Sigmoid colon (tissue), 7 donors: ENCODE data around the gene ASCL5. TPM values are rescaled to one million over a fixed set of nuclear protein-coding genes. Genes with fewer than 3 reads are reported as not detected.

ENCODE experiments used
- DNase-seq: peaks from one replicate; pipeline ENCODE4 v3.0.0-alpha.2; 2019
- H3K27ac ChIP-seq, 4 donors: fragments of 200-600 bp; sonication (generic); one replicate each; pipeline ENCODE4 v1.5.1; 2016 to 2019; ENCODE audit warnings: mild to moderate bottlenecking in 1 of 4
- H3K27me3 ChIP-seq, 3 donors: fragments of 200-600 bp; sonication (generic); one replicate each; pipeline ENCODE4 v1.5.1; 2019; ENCODE audit warnings: mild to moderate bottlenecking in 1 of 3
- H3K36me3 ChIP-seq, 4 donors: fragments of 200-600 bp; sonication (generic); one replicate each; pipeline ENCODE4 v1.5.1; 2016 to 2019
- H3K4me1 ChIP-seq, 4 donors: fragments of 200-600 bp; sonication (generic); one replicate each; pipeline ENCODE4 v1.5.1; 2017 to 2019
- H3K4me3 ChIP-seq, 4 donors: fragments of 200-600 bp; sonication (generic); one replicate each; pipeline ENCODE4 v1.5.1; 2017 to 2019; ENCODE audit warnings: mild to moderate bottlenecking in 2 of 4, moderate library complexity in 1 of 4
- H3K9me3 ChIP-seq, 4 donors: fragments of 200-600 bp in 3 of 4; sonication (generic) in 3 of 4; one replicate each; pipeline versions ENCODE4 v1.5.1 to v1.6.1; 2013 to 2019
- CTCF ChIP-seq, 4 experiments: fragments of 450-650 bp in 3 of 4; fragments of 200-600 bp in 1 of 4; IDR thresholded peaks; one replicate each; pipeline ENCODE4 v1.5.1; 2016 to 2019; ENCODE audit warnings: antibody characterized with exemption in 4 of 4, mild to moderate bottlenecking in 3 of 4, moderate library complexity in 2 of 4
- EP300 ChIP-seq, 4 donors: sonication (generic); formaldehyde crosslinking; IDR thresholded peaks; one replicate each; pipeline ENCODE4 v1.6.1; 2017; ENCODE audit warnings: antibody characterized with exemption in 4 of 4
- POLR2A ChIP-seq, 2 donors: fragments of 450-650 bp; IDR thresholded peaks; one replicate each; pipeline ENCODE4 v1.6.1; 2016; ENCODE audit warnings: antibody characterized with exemption in 2 of 2, mild to moderate bottlenecking in 2 of 2, moderate library complexity in 2 of 2
- POLR2AphosphoS5 ChIP-seq, 4 donors: sonication (generic); formaldehyde crosslinking; IDR thresholded peaks; one replicate each; pipeline ENCODE4 v1.6.1; 2017; ENCODE audit warnings: antibody characterized with exemption in 4 of 4
- WGBS, 2 donors: extraction: QIAGEN DNeasy Blood & Tissue Kit; methylation state at CpG; one replicate each; pipeline ENCODE4 v1.1.7; 2013; 5-methylcytosine and 5-hydroxymethylcytosine counted together
- intact Hi-C: fragments of 100-400 bp; cut with DNase I; formaldehyde crosslinking; loops from one replicate; pipeline ENCODE4 v1.15.1; 2023
- polyA plus RNA-seq, 3 donors: library from polyadenylated mRNA; stranded (reverse); fragments of 200-250 nt; gene quantifications; one replicate each; pipeline ENCODE4 v1.2.3, GENCODE V29; 2013
- total RNA-seq, 4 donors: library from RNA; depleted of rRNA; stranded (reverse); fragments of >200 nt; gene quantifications; one replicate each; pipeline ENCODE4 v1.1.0, GENCODE V29; 2016
- donor health status: healthy with polysubstance abuse.
- donor health status: Bipolar disorder and iron deficiency.
- donor health status: healthy.

The ASCL5 gene
- total and polyA plus RNA-seq, 7 donors = 0.06 TPM; not detected in 6

- no peak for DNase-seq
- no peak overlapping the region for H3K27ac ChIP-seq
- H3K27me3 ChIP-seq = no peaks in the 10 kb centered on the region
- H3K36me3 ChIP-seq = no peaks in the 10 kb centered on the region
- no peaks in the 10 kb centered on the region for H3K4me1 ChIP-seq
- intact Hi-C loops = no loop called here
- WGBS, 2 donors = 80 to 82% methylated on average over 7 of the region's 7 CpGs
- no peak for TF ChIP-seq POLR2AphosphoS5 (IDR thresholded peaks at IDR 0.05)
- TF ChIP-seq EP300 (IDR thresholded peaks at IDR 0.05) = no peak
- TF ChIP-seq POLR2A (IDR thresholded peaks at IDR 0.05) = no peak
- TF ChIP-seq CTCF (IDR thresholded peaks at IDR 0.05) = no peak
- H3K9me3 ChIP-seq = no peaks in the 10 kb centered on the region
- no peak overlapping the region for H3K4me3 ChIP-seq
These were observed 50.9 kb downstream of the ASCL5 start for GRCh38 chr1:201076092-201076491.

- 97% methylated on average over 5 of the region's 5 CpGs for WGBS, 2 donors
- no peaks in the 10 kb centered on the region for H3K27me3 ChIP-seq
- DNase-seq = no peak
These were observed 53.0 kb downstream of the ASCL5 start for GRCh38 chr1:201074018-201074417.

DNA sequence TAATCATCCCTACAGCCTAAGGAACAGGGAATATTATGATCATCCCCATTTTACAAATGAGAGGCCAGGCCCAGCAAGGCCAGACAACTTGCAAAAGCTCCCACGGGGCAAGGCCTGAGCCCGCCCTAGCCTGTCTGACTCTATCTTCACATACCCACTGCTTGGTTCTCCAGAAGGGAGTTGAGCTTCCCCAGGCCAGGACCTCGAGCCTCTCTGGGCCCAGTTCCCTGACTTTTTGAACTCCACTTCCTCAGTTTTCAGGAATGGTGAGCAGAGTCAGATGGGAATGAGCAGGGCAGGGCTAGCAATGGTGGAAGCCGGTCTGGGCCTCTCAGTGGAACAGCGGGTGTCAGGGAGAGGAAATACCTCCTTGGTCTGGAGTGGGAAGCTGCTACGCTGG is 54.1 kb downstream of the ASCL5 start:
- no peaks in the 10 kb centered on the region for H3K4me1 ChIP-seq
- no peak for TF ChIP-seq EP300 (IDR thresholded peaks at IDR 0.05)
- no peak overlapping the region for H3K4me3 ChIP-seq
- H3K27me3 ChIP-seq = no peaks in the 10 kb centered on the region
- no peaks in the 10 kb centered on the region for H3K9me3 ChIP-seq
- H3K36me3 ChIP-seq = no peaks in the 10 kb centered on the region
- H3K27ac ChIP-seq = no peak overlapping the region
- DNase-seq = no peak
- 85 to 87% methylated on average over 6 of the region's 6 CpGs for WGBS, 2 donors
- intact Hi-C loops = no loop called here

More at GRCh38 chr1:201074018-201074417, 53.0 kb downstream of the ASCL5 start:
- Histone ChIP-seq H3K4me3 (no peak overlapping the region), H3K4me1 (no peaks in the 10 kb centered on the region), H3K36me3 (no peaks in the 10 kb centered on the region), H3K9me3 (no peaks in the 10 kb centered on the region), H3K27ac (no peak overlapping the region)
- TF ChIP-seq POLR2A (IDR thresholded peaks at IDR 0.05) = no peak
- no peak for TF ChIP-seq EP300 (IDR thresholded peaks at IDR 0.05)
- no peak for TF ChIP-seq POLR2AphosphoS5 (IDR thresholded peaks at IDR 0.05)
- intact Hi-C loops = no loop called here

DNA sequence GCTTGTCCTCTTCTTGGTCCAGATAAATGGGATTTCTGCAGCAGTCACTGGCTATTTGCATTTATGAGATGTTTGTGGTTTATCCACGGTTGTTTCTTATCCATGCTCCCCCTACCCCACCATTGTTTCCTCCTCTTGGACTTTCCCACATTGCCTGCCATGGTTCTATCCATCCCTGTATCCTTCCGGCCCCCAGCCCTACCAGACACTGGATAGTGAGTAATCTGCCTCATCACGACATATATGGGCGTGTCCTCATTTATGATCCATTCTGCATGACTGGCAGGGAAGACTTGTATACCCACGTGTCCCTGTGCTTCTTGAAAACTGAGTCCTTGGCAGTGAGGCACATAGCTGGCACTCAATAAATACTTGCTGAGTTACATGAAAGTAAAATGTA is 54.8 kb downstream of the ASCL5 start:
- Histone ChIP-seq H3K27me3 (no peaks in the 10 kb centered on the region), H3K36me3 (no peaks in the 10 kb centered on the region), H3K4me3 (no peak overlapping the region), H3K9me3 (no peaks in the 10 kb centered on the region), H3K4me1 (no peaks in the 10 kb centered on the region), H3K27ac (no peak overlapping the region)
- 28 to 66% methylated on average over 5 of the region's 5 CpGs for WGBS, 2 donors
- intact Hi-C loops = no loop called here
- TF ChIP-seq EP300 (IDR thresholded peaks at IDR 0.05) (no peak), POLR2A (IDR thresholded peaks at IDR 0.05) (no peak), POLR2AphosphoS5 (IDR thresholded peaks at IDR 0.05) (no peak), CTCF (IDR thresholded peaks at IDR 0.05) (no peak)
- DNase-seq = no peak

DNA sequence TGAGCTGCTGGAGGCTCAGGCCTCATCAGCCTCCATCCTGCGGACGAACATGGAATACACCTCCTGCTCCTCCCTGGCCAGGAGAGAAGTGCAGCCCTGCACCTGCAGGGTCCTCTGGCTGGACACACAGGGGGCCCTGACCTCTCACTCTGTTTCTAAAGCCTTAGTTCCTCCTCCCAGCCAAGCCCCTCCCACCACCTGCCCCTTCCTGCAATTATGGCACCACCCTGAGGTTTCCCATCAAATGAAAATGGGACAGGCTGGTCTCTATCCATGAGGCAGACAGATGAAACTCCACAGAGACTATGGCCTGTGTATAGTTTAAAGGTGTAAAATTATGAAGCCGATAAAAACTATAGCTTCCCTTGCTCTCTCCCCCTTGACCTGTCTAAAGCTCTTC is 57.3 kb downstream of the ASCL5 start:
- 85% methylated on average over 3 of the region's 3 CpGs for WGBS, 2 donors
- Histone ChIP-seq H3K4me3 (no peak overlapping the region), H3K4me1 (no peaks in the 10 kb centered on the region), H3K9me3 (no peaks in the 10 kb centered on the region), H3K36me3 (no peaks in the 10 kb centered on the region), H3K27ac (no peak overlapping the region), H3K27me3 (no peaks in the 10 kb centered on the region)
- DNase-seq = no peak
- intact Hi-C loops = no loop called here
- no peak for TF ChIP-seq POLR2A (IDR thresholded peaks at IDR 0.05)
- TF ChIP-seq POLR2AphosphoS5 (IDR thresholded peaks at IDR 0.05) = no peak
- TF ChIP-seq EP300 (IDR thresholded peaks at IDR 0.05) = no peak
- no peak for TF ChIP-seq CTCF (IDR thresholded peaks at IDR 0.05)

DNA sequence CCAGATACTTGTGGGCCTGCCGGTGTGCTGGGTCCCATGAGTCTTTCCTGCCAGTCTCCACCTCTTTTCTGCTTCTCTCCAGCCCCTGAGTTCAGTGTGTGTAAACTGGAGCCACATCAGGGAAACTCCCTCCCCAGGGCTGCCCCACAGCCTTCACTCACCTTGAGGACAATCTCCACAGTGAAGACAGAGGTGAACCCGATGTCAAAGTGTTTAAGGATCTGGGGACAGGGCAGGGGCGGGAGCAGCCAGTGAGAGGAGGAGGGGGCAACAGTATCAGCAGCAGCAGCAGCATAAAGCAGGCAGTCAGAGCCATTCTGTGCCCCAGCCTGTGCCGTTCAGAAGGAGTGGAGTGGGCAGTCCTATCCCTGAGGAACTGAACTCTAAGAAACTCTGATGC is 58.0 kb downstream of the ASCL5 start:
- no peaks in the 10 kb centered on the region for H3K9me3 ChIP-seq
- WGBS, 2 donors = 66 to 72% methylated on average over 4 of the region's 4 CpGs
- no peak overlapping the region for H3K27ac ChIP-seq
- H3K4me3 ChIP-seq = no peak overlapping the region
- TF ChIP-seq POLR2AphosphoS5 (IDR thresholded peaks at IDR 0.05) (no peak), POLR2A (IDR thresholded peaks at IDR 0.05) (no peak), EP300 (IDR thresholded peaks at IDR 0.05) (no peak), CTCF (IDR thresholded peaks at IDR 0.05) (no peak)
- no peaks in the 10 kb centered on the region for H3K4me1 ChIP-seq
- DNase-seq = no peak
- no peaks in the 10 kb centered on the region for H3K27me3 ChIP-seq
- intact Hi-C loops = no loop called here
- no peaks in the 10 kb centered on the region for H3K36me3 ChIP-seq
